Chondrocyte (in vitro differentiated cells): ENCODE results near the gene WWOX. TPM values are rescaled to one million over a fixed set of nuclear protein-coding genes. Genes with fewer than 3 reads are reported as not detected.

Source experiments
- DNase-seq: peaks from one replicate; pipeline ENCODE4 v3.0.0; 2021; ENCODE audit warnings: mixed read lengths, low spot score
- H3K27ac Mint-ChIP-seq: one replicate; pipeline ENCODE4 v1.8.0; 2021; ENCODE audit warnings: mild to moderate bottlenecking, moderate library complexity, mixed read lengths; ENCODE audit not compliant: unreplicated experiment
- H3K27me3 Mint-ChIP-seq: 2 replicates; pipeline ENCODE4 v1.8.0; 2021; ENCODE audit warnings: low read depth, mixed read lengths
- H3K36me3 Mint-ChIP-seq: 2 replicates; pipeline ENCODE4 v1.8.0; 2021; ENCODE audit warnings: low read depth, mixed read lengths
- H3K4me1 Mint-ChIP-seq: 2 replicates; pipeline ENCODE4 v1.8.0; 2021; ENCODE audit warnings: low read depth, mild to moderate bottlenecking, mixed read lengths
- H3K4me3 Mint-ChIP-seq: one replicate; pipeline ENCODE4 v1.8.0; 2021; ENCODE audit warnings: mild to moderate bottlenecking, moderate library complexity, mixed read lengths; ENCODE audit not compliant: unreplicated experiment
- H3K9me3 Mint-ChIP-seq: 2 replicates; pipeline ENCODE4 v1.8.0; 2021; ENCODE audit warnings: low read depth, mixed read lengths
- total RNA-seq: library from RNA; stranded (reverse); gene quantifications from 3 replicates; pipeline ENCODE4 v1.2.1, GENCODE V29; 2021
- TF ChIP-seq, protein P1 (sequence below): fragments of 200-600 bp; sonication (generic); IDR thresholded peaks from 2 replicates; pipeline ENCODE4 v1.5.0; 2021; ENCODE audit warnings: antibody characterized with exemption, mild to moderate bottlenecking, moderate library complexity

WWOX gene
- total RNA-seq, 1 donor from 2014 or later, result 12.1 TPM

GRCh38 chr16:79077346-79077745, 977.9 kb downstream of the WWOX start:
- Mint-ChIP-seq H3K4me3 (no peak overlapping the region), H3K36me3 (no peaks in the 10 kb centered on the region), H3K4me1 (no peaks in the 10 kb centered on the region), H3K27me3 (no peaks in the 10 kb centered on the region), H3K9me3 (no peaks in the 10 kb centered on the region), H3K27ac (no peak overlapping the region)
- TF ChIP-seq, protein P1, sequence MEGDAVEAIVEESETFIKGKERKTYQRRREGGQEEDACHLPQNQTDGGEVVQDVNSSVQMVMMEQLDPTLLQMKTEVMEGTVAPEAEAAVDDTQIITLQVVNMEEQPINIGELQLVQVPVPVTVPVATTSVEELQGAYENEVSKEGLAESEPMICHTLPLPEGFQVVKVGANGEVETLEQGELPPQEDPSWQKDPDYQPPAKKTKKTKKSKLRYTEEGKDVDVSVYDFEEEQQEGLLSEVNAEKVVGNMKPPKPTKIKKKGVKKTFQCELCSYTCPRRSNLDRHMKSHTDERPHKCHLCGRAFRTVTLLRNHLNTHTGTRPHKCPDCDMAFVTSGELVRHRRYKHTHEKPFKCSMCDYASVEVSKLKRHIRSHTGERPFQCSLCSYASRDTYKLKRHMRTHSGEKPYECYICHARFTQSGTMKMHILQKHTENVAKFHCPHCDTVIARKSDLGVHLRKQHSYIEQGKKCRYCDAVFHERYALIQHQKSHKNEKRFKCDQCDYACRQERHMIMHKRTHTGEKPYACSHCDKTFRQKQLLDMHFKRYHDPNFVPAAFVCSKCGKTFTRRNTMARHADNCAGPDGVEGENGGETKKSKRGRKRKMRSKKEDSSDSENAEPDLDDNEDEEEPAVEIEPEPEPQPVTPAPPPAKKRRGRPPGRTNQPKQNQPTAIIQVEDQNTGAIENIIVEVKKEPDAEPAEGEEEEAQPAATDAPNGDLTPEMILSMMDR, result no peak
- DNase-seq, result no peak

DNA sequence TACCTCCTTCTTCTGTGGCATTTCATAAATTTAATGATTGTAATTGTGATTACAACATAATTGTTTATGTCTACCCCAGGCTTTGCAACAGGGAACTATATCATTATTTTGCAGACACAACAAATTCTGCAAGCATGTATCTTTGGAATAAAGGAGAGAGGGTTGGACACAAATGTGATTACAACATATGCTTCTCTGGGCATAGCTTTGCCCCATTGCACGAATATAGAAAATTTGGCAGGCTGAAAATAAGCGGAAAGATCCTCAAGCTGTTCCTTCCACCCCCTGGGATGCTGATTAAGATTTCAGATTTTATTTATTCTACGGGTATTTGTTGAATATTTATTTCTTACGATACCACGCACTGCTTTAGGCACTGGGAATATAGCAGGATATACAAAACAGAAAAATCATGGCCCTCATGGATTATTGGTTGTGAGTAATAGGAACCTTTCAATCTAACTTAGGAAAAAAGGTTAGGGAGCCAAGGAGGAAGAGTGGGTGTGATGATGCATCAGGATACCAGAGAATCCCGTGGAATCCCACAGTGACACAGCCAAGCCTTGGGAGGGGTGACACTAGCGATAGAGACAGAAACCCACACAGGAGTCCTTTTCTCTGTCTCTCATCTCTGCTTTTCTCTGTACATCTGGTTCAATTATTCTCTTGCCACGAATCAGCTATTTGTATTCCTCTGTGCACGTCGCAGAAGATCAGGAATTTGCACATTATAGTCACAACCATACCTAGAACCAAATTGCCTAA, 980.4 kb downstream of the WWOX start:
- Mint-ChIP-seq H3K4me1 (no peaks in the 10 kb centered on the region), H3K27me3 (no peaks in the 10 kb centered on the region), H3K4me3 (no peak overlapping the region), H3K36me3 (no peaks in the 10 kb centered on the region), H3K9me3 (no peaks in the 10 kb centered on the region), H3K27ac (no peak overlapping the region)
- no peak for DNase-seq
- TF ChIP-seq, protein P1, result no peak

- Mint-ChIP-seq H3K9me3 (no peaks in the 10 kb centered on the region), H3K27ac (no peak overlapping the region), H3K4me3 (no peak overlapping the region), H3K4me1 (no peaks in the 10 kb centered on the region), H3K27me3 (no peaks in the 10 kb centered on the region), H3K36me3 (no peaks in the 10 kb centered on the region)
- TF ChIP-seq, protein P1, result no peak
- no peak for DNase-seq
Observed at GRCh38 chr16:79081297-79082066, 982.0 kb downstream of the WWOX start.

- Mint-ChIP-seq H3K9me3 (no peaks in the 10 kb centered on the region), H3K4me1 (no peaks in the 10 kb centered on the region)
- DNase-seq, result no peak
Observed at GRCh38 chr16:79082970-79083369, 983.5 kb downstream of the WWOX start.

More at GRCh38 chr16:79082970-79083369, 983.5 kb downstream of the WWOX start:
- no peak overlapping the region for H3K4me3 Mint-ChIP-seq
- no peak overlapping the region for H3K27ac Mint-ChIP-seq
- TF ChIP-seq, protein P1, result no peak
- no peaks in the 10 kb centered on the region for H3K36me3 Mint-ChIP-seq
- no peaks in the 10 kb centered on the region for H3K27me3 Mint-ChIP-seq
